SK-N-SH (cell line): ENCODE results near the gene ADAMTSL1. TPM values are rescaled to one million over a fixed set of nuclear protein-coding genes. Genes with fewer than 3 reads are reported as not detected.

Experiments
- CTCF ChIA-PET: fragments of 300-600, 350-600 bp; formaldehyde crosslinking; extraction: SDS; loops from one replicate; lab custom pipeline; 2021; lab: Yijun Ruan, JAX
- POLR2A ChIA-PET: fragments of 350-600 bp; sonication (Branson Sonifier 250); formaldehyde crosslinking; extraction: SDS; loops from one replicate; lab custom pipeline; 2020; ENCODE audit warnings: antibody characterized with exemption, inconsistent platforms; lab: Yijun Ruan, JAX
- DNase-seq: peaks from one replicate; pipeline ENCODE4 v3.0.0; 2012
- H2AFZ ChIP-seq: fragments of 200-600 bp; sonication (generic); 2 replicates; pipeline ENCODE4 v1.8.1; 2016; ENCODE audit warnings: antibody characterized with exemption, mild to moderate bottlenecking, low read depth
- H3F3A ChIP-seq: fragments of 200-600 bp; sonication (generic); replicated peaks from 2 replicates; pipeline ENCODE3; 2016; ENCODE audit warnings: antibody characterized with exemption, mild to moderate bottlenecking; ENCODE audit not compliant: insufficient read depth
- H3K27ac ChIP-seq, 2 experiments: fragments of 200-500 bp in 1 of 2; fragments of 200-600 bp in 1 of 2; sonication (Bioruptor generic) in 1 of 2; sonication (generic), shearing (Covaris generic) in 1 of 2; 2 replicates each; pipeline versions ENCODE4 v1.5.1 to v1.6.1; 2014 to 2016; ENCODE audit warnings: low read depth in 2 of 2, inconsistent platforms in 1 of 2, low read length in 1 of 2, mild to moderate bottlenecking in 1 of 2, mixed read lengths in 1 of 2
- H3K27me3 ChIP-seq: fragments of 200-600 bp; sonication (generic), shearing (Covaris generic); 2 replicates; pipeline ENCODE4 v1.6.1; 2016; ENCODE audit warnings: mixed run types; ENCODE audit not compliant: insufficient read depth
- H3K36me3 ChIP-seq, 2 experiments: fragments of 200-500 bp in 1 of 2; fragments of 200-600 bp in 1 of 2; sonication (Bioruptor generic) in 1 of 2; sonication (generic) in 1 of 2; replicated peaks in 1 of 2; 2 replicates each; pipeline versions ENCODE3 to v1.5.1; 2014 to 2016; ENCODE audit warnings: low read length in 1 of 2, mild to moderate bottlenecking in 1 of 2; ENCODE audit not compliant: insufficient read depth in 2 of 2, control insufficient read depth in 1 of 2
- H3K4me1 ChIP-seq, 2 experiments: fragments of 200-500 bp in 1 of 2; fragments of 200-600 bp in 1 of 2; sonication (Bioruptor generic) in 1 of 2; sonication (generic), shearing (Covaris generic) in 1 of 2; 2 replicates each; pipeline versions ENCODE4 v1.5.1 to v1.6.1; 2014 to 2016; ENCODE audit warnings: low read depth in 1 of 2, low read length in 1 of 2, mixed run types in 1 of 2; ENCODE audit not compliant: insufficient read depth in 2 of 2, control insufficient read depth in 1 of 2
- H3K4me2 ChIP-seq: fragments of 200-600 bp; sonication (generic), shearing (Covaris generic); 2 replicates; pipeline ENCODE4 v1.6.1; 2017; ENCODE audit warnings: mixed run types
- H3K4me3 ChIP-seq, 2 experiments: fragments of 200-500 bp in 1 of 2; fragments of 200-600 bp in 1 of 2; sonication (Bioruptor generic) in 1 of 2; sonication (generic), shearing (Covaris generic) in 1 of 2; 2 replicates each; pipeline versions ENCODE4 v1.5.1 to v1.8.1; 2014 to 2016; ENCODE audit warnings: low read depth in 2 of 2, inconsistent platforms in 1 of 2, low read length in 1 of 2, mild to moderate bottlenecking in 1 of 2, mixed read lengths in 1 of 2, moderate library complexity in 1 of 2
- H3K79me2 ChIP-seq: fragments of 200-600 bp; sonication (generic); 2 replicates; pipeline ENCODE4 v1.8.1; 2017; ENCODE audit warnings: mild to moderate bottlenecking; ENCODE audit not compliant: insufficient read depth
- H3K9ac ChIP-seq: fragments of 200-600 bp; sonication (generic); 2 replicates; pipeline ENCODE4 v1.6.1; 2017; ENCODE audit warnings: mixed run types
- H3K9me2 ChIP-seq: fragments of 200-600 bp; sonication (generic); 2 replicates; pipeline ENCODE4 v1.6.1; 2017; ENCODE audit warnings: mixed run types
- H3K9me3 ChIP-seq: fragments of 200-600 bp; sonication (generic); 2 replicates; pipeline ENCODE4 v1.6.1; 2017; ENCODE audit warnings: mixed run types, mild to moderate bottlenecking, moderate library complexity
- H4K20me1 ChIP-seq: fragments of 200-600 bp; sonication (generic); 2 replicates; pipeline ENCODE4 v1.6.1; 2017; ENCODE audit warnings: mild to moderate bottlenecking, mixed run types; ENCODE audit not compliant: insufficient read depth
- CHD2 ChIP-seq: fragments of 150-350 bp; IDR thresholded peaks from 2 replicates; pipeline ENCODE4 v1.6.1; 2018; ENCODE audit warnings: low read length; ENCODE audit not compliant: partially characterized antibody
- EP300 ChIP-seq, 2 experiments: IDR thresholded peaks; 2 replicates each; pipeline versions ENCODE4 v1.4.0 to v1.6.1; 2012; ENCODE audit warnings: borderline replicate concordance in 1 of 2, low read depth in 1 of 2, low read length in 1 of 2
- FOSL2 ChIP-seq: IDR thresholded peaks from 2 replicates; pipeline ENCODE4 v1.4.0; 2012; ENCODE audit warnings: low read depth, mild to moderate bottlenecking, moderate library complexity, borderline replicate concordance
- FOXJ3 ChIP-seq: sonication (generic); formaldehyde crosslinking; IDR thresholded peaks from 2 replicates; pipeline ENCODE4 v1.5.1; 2020; ENCODE audit warnings: mild to moderate bottlenecking, missing genetic modification reagents
- FOXM1 ChIP-seq: IDR thresholded peaks from 2 replicates; pipeline ENCODE4 v1.4.0; 2012; ENCODE audit warnings: low read depth, mild to moderate bottlenecking
- JUND ChIP-seq: IDR thresholded peaks from 2 replicates; pipeline ENCODE4 v1.4.0; 2012
- PBX3 ChIP-seq: IDR thresholded peaks from 2 replicates; pipeline ENCODE4; 2012
- POLR2AphosphoS5 ChIP-seq: IDR thresholded peaks from 2 replicates; pipeline ENCODE4 v1.6.1; 2012; ENCODE audit warnings: low read depth, low read length
- RAD21 ChIP-seq: IDR thresholded peaks from 2 replicates; pipeline ENCODE4 v1.6.1; 2012; ENCODE audit warnings: mild to moderate bottlenecking, low read length
- RCOR1 ChIP-seq: fragments of 150-350 bp; IDR thresholded peaks from 2 replicates; pipeline ENCODE4 v1.6.1; 2017; ENCODE audit warnings: antibody characterized with exemption, low read length
- REST ChIP-seq: IDR thresholded peaks from 2 replicates; pipeline ENCODE4 v1.6.1; 2012; ENCODE audit warnings: mild to moderate bottlenecking, low read depth, low read length, moderate library complexity
- SIN3A ChIP-seq: IDR thresholded peaks from 2 replicates; pipeline ENCODE4 v1.6.1; 2012; ENCODE audit warnings: low read depth, mild to moderate bottlenecking, low read length, moderate library complexity, borderline replicate concordance
- SMC3 ChIP-seq: IDR thresholded peaks from 2 replicates; pipeline ENCODE4 v1.6.1; 2012; ENCODE audit warnings: low read depth, low read length, improper control_type of control experiment
- TAF1 ChIP-seq: IDR thresholded peaks from 2 replicates; pipeline ENCODE4 v1.6.1; 2012; ENCODE audit warnings: low read depth, mild to moderate bottlenecking, low read length, moderate library complexity, borderline replicate concordance
- TCF12 ChIP-seq: IDR thresholded peaks from 2 replicates; pipeline ENCODE4 v1.4.0; 2012
- TEAD4 ChIP-seq: IDR thresholded peaks from 2 replicates; pipeline ENCODE4 v1.4.0; 2012; ENCODE audit warnings: mild to moderate bottlenecking, borderline replicate concordance; ENCODE audit not compliant: insufficient read depth
- polyA plus RNA-seq, 3 experiments: library from polyadenylated mRNA; depleted of rRNA; stranded (reverse); fragments of >200 nt; gene quantifications; 2 replicates each; pipeline ENCODE4 v1.2.3, GENCODE V29; 2012
- TF ChIP-seq, protein P1 (sequence below): fragments of 150-350 bp; IDR thresholded peaks from 2 replicates; pipeline ENCODE4 v1.6.1; 2016; ENCODE audit warnings: mild to moderate bottlenecking, low read depth, low read length
- TF ChIP-seq, protein P2 (sequence below): IDR thresholded peaks from 2 replicates; pipeline ENCODE4 v1.4.0; 2012; ENCODE audit warnings: low read depth, borderline replicate concordance
- TF ChIP-seq, protein P3 (sequence below): IDR thresholded peaks from 2 replicates; pipeline ENCODE4 v1.4.0; 2012; ENCODE audit warnings: low read depth, borderline replicate concordance

ADAMTSL1 gene
- polyA plus RNA-seq, 1 of the 3 experiments (the other 2 are of a cell fraction), result 114 TPM

DNA sequence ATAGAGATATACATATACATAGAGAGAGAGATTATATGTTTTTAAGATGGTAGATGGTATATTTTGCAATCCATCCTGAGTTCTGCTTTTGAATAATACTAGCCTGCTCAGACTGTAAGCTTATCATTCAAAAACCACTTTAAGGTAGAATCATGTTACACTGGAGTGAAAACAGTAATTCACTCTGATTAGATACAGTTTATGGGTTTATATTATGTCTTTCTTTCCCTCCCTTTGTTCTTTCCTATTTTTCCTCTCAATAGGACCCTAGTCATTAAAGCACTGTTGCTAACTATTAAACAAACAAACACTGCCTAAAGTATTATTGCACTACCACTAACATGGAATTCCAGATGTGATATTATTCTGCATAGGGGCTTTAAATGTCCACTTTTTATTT lies 202.0 kb downstream of the ADAMTSL1 start:
- POLR2A ChIA-PET, result no interaction called here
- no peak overlapping the region for H3K9ac ChIP-seq
- H3K9me2 ChIP-seq, result no peaks in the 10 kb centered on the region
- no peaks in the 10 kb centered on the region; a peak in 1 of 4 replicates for H3K4me1 ChIP-seq
- TF ChIP-seq, protein P1, sequence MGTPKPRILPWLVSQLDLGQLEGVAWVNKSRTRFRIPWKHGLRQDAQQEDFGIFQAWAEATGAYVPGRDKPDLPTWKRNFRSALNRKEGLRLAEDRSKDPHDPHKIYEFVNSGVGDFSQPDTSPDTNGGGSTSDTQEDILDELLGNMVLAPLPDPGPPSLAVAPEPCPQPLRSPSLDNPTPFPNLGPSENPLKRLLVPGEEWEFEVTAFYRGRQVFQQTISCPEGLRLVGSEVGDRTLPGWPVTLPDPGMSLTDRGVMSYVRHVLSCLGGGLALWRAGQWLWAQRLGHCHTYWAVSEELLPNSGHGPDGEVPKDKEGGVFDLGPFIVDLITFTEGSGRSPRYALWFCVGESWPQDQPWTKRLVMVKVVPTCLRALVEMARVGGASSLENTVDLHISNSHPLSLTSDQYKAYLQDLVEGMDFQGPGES, result no peak
- no peak for TF ChIP-seq PBX3
- TF ChIP-seq RAD21, result no peak
- no peak for TF ChIP-seq FOSL2
- TF ChIP-seq JUND, result no peak
- no peak for TF ChIP-seq SMC3
- TF ChIP-seq CHD2, result no peak
- TF ChIP-seq POLR2AphosphoS5, result no peak
- TF ChIP-seq TAF1, result no peak
- no peak for TF ChIP-seq TEAD4
- TF ChIP-seq REST, result no peak
- TF ChIP-seq FOXM1, result no peak
- TF ChIP-seq FOXJ3 (CRISPR knock-in tag), result no peak
- TF ChIP-seq, protein P2, sequence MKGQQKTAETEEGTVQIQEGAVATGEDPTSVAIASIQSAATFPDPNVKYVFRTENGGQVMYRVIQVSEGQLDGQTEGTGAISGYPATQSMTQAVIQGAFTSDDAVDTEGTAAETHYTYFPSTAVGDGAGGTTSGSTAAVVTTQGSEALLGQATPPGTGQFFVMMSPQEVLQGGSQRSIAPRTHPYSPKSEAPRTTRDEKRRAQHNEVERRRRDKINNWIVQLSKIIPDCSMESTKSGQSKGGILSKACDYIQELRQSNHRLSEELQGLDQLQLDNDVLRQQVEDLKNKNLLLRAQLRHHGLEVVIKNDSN, result no peak
- no peak for TF ChIP-seq TCF12
- TF ChIP-seq, protein P3, sequence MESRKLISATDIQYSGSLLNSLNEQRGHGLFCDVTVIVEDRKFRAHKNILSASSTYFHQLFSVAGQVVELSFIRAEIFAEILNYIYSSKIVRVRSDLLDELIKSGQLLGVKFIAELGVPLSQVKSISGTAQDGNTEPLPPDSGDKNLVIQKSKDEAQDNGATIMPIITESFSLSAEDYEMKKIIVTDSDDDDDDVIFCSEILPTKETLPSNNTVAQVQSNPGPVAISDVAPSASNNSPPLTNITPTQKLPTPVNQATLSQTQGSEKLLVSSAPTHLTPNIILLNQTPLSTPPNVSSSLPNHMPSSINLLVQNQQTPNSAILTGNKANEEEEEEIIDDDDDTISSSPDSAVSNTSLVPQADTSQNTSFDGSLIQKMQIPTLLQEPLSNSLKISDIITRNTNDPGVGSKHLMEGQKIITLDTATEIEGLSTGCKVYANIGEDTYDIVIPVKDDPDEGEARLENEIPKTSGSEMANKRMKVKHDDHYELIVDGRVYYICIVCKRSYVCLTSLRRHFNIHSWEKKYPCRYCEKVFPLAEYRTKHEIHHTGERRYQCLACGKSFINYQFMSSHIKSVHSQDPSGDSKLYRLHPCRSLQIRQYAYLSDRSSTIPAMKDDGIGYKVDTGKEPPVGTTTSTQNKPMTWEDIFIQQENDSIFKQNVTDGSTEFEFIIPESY, result no peak
- TF ChIP-seq RCOR1, result no peak
- no peak for TF ChIP-seq SIN3A
- no peak for TF ChIP-seq EP300 (IDR thresholded peaks at IDR 0.05; ENCODE audit: borderline replicate concordance in 1 of 2, low read depth in 1 of 2, low read length in 1 of 2)
- TF ChIP-seq, all 33 proteins: peak for 0
- H3K4me3 ChIP-seq, result no peak overlapping the region
- H3K4me2 ChIP-seq, result no peak overlapping the region
- H3K27me3 ChIP-seq, result no peaks in the 10 kb centered on the region
- CTCF ChIA-PET, result interaction anchor here (0.5 kb wide), 1 partner anchor 46 kb away, joined by 3 read pairs; no protein-coding TSS in a partner anchor
- H3K27ac ChIP-seq, result no peak overlapping the region
- H3F3A ChIP-seq, result no peaks in the 10 kb centered on the region
- peaks cover 3% of the 10 kb centered on the region; the same call in 1 of the 2 replicates for H3K79me2 ChIP-seq
- no peak for DNase-seq
- H4K20me1 ChIP-seq, result no peaks in the 10 kb centered on the region
- no peak overlapping the region for H2AFZ ChIP-seq
- no peaks in the 10 kb centered on the region for H3K9me3 ChIP-seq
- H3K36me3 ChIP-seq, result peaks cover 0 to 60% of the 10 kb centered on the region in 2 experiments
